Heart left ventricle (tissue), 16 donors: ENCODE measurements around the gene ERRFI1. TPM values are rescaled to one million over a fixed set of nuclear protein-coding genes. Genes with fewer than 3 reads are reported as not detected.

Source experiments
- ATAC-seq, 4 donors: fragments of 200-7000 bp; cut with Tn5 transposase; one replicate each; pipeline ENCODE4 v1.9.1; 2020 to 2022; ENCODE audit warnings: moderate library complexity in 4 of 4, mild to moderate bottlenecking in 3 of 4, moderate number of reproducible peaks in 1 of 4
- DNase-seq, 5 donors: peaks; one replicate each; pipeline ENCODE4 v3.0.0-alpha.2; 2020
- H3K27ac ChIP-seq, 12 donors: fragments of 200-600 bp; sonication (generic) in 4 of 12; one replicate each; pipeline versions ENCODE4 v1.5.0 to v1.8.0; 2016 to 2022; ENCODE audit warnings: mild to moderate bottlenecking in 2 of 12
- H3K27me3 ChIP-seq, 9 donors: fragments of 200-600 bp; sonication (generic) in 2 of 9; one replicate each; pipeline versions ENCODE4 v1.5.1 to v1.8.0; 2016 to 2022; ENCODE audit warnings: mild to moderate bottlenecking in 3 of 9
- H3K36me3 ChIP-seq, 9 donors: fragments of 200-600 bp; sonication (generic) in 2 of 9; one replicate each; pipeline versions ENCODE4 v1.5.0 to v1.8.0; 2018 to 2022; ENCODE audit warnings: mild to moderate bottlenecking in 2 of 9
- H3K4me1 ChIP-seq, 12 donors: fragments of 200-600 bp; sonication (generic) in 4 of 12; one replicate each; pipeline versions ENCODE4 v1.5.0 to v1.8.0; 2016 to 2022; ENCODE audit warnings: mild to moderate bottlenecking in 3 of 12
- H3K4me3 ChIP-seq, 12 donors: fragments of 200-600 bp; sonication (generic) in 4 of 12; one replicate each; pipeline versions ENCODE4 v1.5.0 to v1.8.0; 2017 to 2022; ENCODE audit warnings: mild to moderate bottlenecking in 9 of 12, moderate library complexity in 4 of 12
- H3K9me3 ChIP-seq, 12 donors: fragments of 200-600 bp; sonication (generic) in 4 of 12; one replicate each; pipeline versions ENCODE4 v1.5.0 to v1.8.0; 2016 to 2022; ENCODE audit warnings: mild to moderate bottlenecking in 1 of 12
- POLR2A ChIP-seq, 2 donors: fragments of 450-650 bp; IDR thresholded peaks; one replicate each; pipeline ENCODE4 v1.6.1; 2017; ENCODE audit warnings: antibody characterized with exemption in 2 of 2, mild to moderate bottlenecking in 2 of 2, moderate library complexity in 2 of 2
- WGBS, 4 donors: extraction: QIAGEN DNeasy Blood & Tissue Kit in 2 of 4; methylation state at CpG; one replicate each; pipeline versions ENCODE4 v1.1.5 to v1.1.7; 2013 to 2018; 5-methylcytosine and 5-hydroxymethylcytosine counted together
- intact Hi-C, 10 donors: fragments of 100-400 bp; cut with DNase I; formaldehyde crosslinking; loops; one replicate each; pipeline versions ENCODE4 v1.11.1 to v1.14.2; 2022
- polyA plus RNA-seq, 2 donors: library from polyadenylated mRNA; stranded (reverse); fragments of 200-250 nt; gene quantifications; one replicate each; pipeline ENCODE4 v1.2.3, GENCODE V29; 2013
- total RNA-seq, 9 donors: library from RNA; depleted of rRNA in 2 of 9; stranded (reverse); fragments of >200 nt in 2 of 9; fragmentation: NEBNext Ultra II Directional in 3 of 9; extraction: Animal tissue kit (Norgen Biotek cat#: 25700) in 3 of 9; gene quantifications; one replicate each; pipeline versions ENCODE4 v1.1.0 to v1.2.4, GENCODE V29; 2016 to 2023
- TF ChIP-seq, protein P1 (sequence below), 12 donors: fragments of 200-600 bp; sonication (generic) in 4 of 12; IDR thresholded peaks; one replicate each; pipeline versions ENCODE4 v1.5.0 to v1.8.0; 2018 to 2022; ENCODE audit warnings: antibody characterized with exemption in 12 of 12, mild to moderate bottlenecking in 5 of 12
- donor health status: ischemic (EF 13 %, LVEDD 7.1; RV severe dilation, severe dysfunction).
- donor health status: healthy with polysubstance abuse.
- donor health status: DM: no; HTN: yes; CAD: no.
- donor health status: DM: no; HTN: no; CAD: no.
- donor health status: ischemic (EF 25% LVEDD 6.9; RV normal size, moderate dysfunction).
- donor health status: ischemic (EF 25% LVEDD 5.7; RV mildly dilated, moderate dysfunction).
- donor health status: healthy.
- donor health status: DM: yes; HTN: yes; CAD: no.
- donor health status: ischemic (EF 35%, LVEDD 5.7; RV mildly dilated, moderate dysfunction).
- donor health status: nonischemic (EF 11% LVEDD 7.7; RV severe dilation, severe dysfunction).
- donor health status: DM: yes; HTN: yes; CAD: no.
- donor health status: PGD.
- donor health status: ischemic (EF 29% LVEDD 5.4; RV normal size, mild dysfunction).
- donor health status: nonischemic (EF 23%, LVEDD 6.1; RV moderate dilation, normal function).

The ERRFI1 gene
- total and polyA plus RNA-seq, 11 donors = 3.8 to 26.0 (median 12.0) TPM

DNA sequence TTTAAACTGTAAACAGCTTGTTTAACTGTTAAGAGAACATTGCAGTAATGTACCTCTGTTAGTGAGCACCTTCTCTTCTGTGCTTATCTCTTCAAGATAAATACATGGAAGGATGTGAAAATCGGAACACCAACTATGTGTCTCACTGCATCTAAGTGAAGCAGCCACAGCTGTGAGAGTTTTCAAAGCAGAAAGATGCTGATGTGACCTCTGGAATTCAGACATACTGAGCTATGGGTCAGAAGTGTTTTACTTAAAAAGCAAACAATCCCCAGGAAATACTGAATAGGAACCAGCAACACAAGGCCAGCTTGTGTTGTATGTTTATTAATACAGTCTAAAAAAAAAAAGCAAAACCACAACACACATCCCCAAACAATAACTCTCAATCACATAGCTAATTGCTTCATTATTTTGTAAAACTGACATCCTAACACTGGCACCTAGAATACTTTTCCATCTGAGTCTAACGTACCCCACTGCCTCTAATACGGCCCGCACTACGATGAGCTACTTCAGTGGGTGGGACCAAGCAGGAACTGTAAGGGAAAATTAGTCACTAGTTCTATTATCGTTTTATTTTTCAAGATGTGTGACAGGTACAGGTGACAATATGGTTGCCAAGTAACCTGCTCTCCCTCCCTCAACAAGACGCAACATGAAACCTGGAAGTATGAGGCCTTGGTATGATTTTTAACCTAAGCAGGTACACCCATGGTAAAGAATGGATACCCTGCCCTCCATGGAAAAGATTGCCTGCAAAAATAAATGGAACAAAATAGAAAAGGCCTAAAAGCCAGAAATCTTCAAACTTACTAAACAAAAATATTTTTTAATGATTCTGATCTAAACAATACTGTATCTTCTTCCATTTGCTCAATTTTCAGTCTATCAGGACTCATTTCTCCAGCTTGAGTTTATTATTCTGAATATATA is 13.9 kb downstream of the ERRFI1 start:
- H3K27me3 ChIP-seq = no peaks in the 10 kb centered on the region
- no peak for ATAC-seq
- no peak overlapping the region for H3K27ac ChIP-seq
- DNase-seq = no peak
- H3K4me3 ChIP-seq = no peak overlapping the region
- H3K9me3 ChIP-seq = no peaks in the 10 kb centered on the region
- H3K36me3 ChIP-seq = peaks cover 0 to 45% (median 29%) of the 10 kb centered on the region in 9 donors
- H3K4me1 ChIP-seq = peaks cover 0 to 29% (median 19%) of the 10 kb centered on the region in 12 donors
- TF ChIP-seq POLR2A (IDR thresholded peaks at IDR 0.05) = no peak
- 88 to 93% (median 90%) methylated on average over 7 of the region's 7 CpGs for WGBS, 4 donors
- intact Hi-C loops = loop anchor here in 3 of 10 donors (10.0 kb wide), 1 partner anchor 333 kb away; no protein-coding TSS in a partner anchor

DNA sequence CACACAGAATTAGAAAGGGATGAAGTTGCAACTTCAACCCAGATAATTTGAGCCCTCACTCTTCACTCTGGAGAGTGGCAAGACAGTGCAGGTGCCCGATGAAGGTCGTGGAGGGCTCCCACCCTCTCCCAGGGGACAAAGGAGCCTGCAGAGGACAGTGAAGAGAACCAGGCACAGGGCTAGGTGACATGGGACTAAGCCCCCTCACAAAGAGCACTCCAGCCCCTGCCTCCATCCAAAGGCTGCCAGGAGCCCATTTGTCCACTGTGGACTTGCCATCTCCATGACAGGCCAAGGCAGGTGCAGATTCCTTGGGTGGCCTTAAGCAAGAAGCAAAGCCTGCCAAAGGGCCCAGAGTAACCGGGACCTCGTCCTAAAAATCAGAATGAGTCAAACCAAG is 15.1 kb downstream of the ERRFI1 start:
- Histone ChIP-seq H3K4me3 (no peak overlapping the region), H3K9me3 (no peaks in the 10 kb centered on the region), H3K36me3 (peaks cover 0 to 45% (median 29%) of the 10 kb centered on the region in 9 donors), H3K4me1 (peaks cover 0 to 23% (median 10%) of the 10 kb centered on the region in 12 donors), H3K27me3 (no peaks in the 10 kb centered on the region), H3K27ac (no peak overlapping the region)
- whole genome bisulfite sequencing, 4 donors = 82 to 92% (median 86%) methylated on average over 4 of the region's 4 CpGs
- TF ChIP-seq, protein P1, sequence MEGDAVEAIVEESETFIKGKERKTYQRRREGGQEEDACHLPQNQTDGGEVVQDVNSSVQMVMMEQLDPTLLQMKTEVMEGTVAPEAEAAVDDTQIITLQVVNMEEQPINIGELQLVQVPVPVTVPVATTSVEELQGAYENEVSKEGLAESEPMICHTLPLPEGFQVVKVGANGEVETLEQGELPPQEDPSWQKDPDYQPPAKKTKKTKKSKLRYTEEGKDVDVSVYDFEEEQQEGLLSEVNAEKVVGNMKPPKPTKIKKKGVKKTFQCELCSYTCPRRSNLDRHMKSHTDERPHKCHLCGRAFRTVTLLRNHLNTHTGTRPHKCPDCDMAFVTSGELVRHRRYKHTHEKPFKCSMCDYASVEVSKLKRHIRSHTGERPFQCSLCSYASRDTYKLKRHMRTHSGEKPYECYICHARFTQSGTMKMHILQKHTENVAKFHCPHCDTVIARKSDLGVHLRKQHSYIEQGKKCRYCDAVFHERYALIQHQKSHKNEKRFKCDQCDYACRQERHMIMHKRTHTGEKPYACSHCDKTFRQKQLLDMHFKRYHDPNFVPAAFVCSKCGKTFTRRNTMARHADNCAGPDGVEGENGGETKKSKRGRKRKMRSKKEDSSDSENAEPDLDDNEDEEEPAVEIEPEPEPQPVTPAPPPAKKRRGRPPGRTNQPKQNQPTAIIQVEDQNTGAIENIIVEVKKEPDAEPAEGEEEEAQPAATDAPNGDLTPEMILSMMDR (IDR thresholded peaks at IDR 0.05) = no peak
- TF ChIP-seq POLR2A (IDR thresholded peaks at IDR 0.05) = no peak
- ATAC-seq (no peak), DNase-seq (no peak)
- intact Hi-C loops = loop anchor here in 3 of 10 donors (10.0 kb wide), 1 partner anchor 334 kb away; no protein-coding TSS in a partner anchor

DNA sequence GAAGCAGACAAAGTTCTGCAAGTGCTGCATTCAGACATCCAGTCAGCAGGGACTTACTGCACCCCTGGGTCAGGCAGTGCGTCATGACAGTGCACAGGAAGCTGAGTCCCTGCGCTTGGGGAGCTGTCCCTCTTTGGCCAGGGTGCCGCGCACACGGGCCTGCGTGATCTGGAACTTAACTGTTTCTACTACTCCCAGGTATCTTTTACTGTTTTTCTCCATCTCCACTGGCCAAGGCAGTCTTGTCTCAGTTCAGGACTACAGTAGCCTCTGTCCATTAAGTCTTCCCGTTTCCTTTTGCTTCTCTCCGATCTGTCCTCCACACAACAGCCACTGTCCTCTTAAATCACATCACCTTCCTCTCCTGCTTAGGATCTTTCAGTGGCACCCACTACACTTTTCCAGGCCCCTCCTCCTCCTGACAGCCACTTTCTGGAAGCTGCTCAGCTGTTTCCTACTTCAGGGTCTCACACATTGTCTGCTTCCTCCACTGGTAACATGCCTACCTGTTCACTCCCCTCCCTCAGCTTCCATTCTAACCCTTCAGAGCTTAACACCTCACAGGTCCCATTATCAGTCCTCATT is 15.9 kb downstream of the ERRFI1 start:
- Histone ChIP-seq H3K4me3 (no peak overlapping the region), H3K4me1 (peaks cover 2 to 23% (median 10%) of the 10 kb centered on the region in 12 donors), H3K27me3 (no peaks in the 10 kb centered on the region), H3K36me3 (peaks cover 0 to 45% (median 29%) of the 10 kb centered on the region in 9 donors), H3K27ac (no peak overlapping the region), H3K9me3 (no peaks in the 10 kb centered on the region)
- DNase-seq (peak in 2 of 5 donors; percentile 24 to 57), ATAC-seq (no peak)
- intact Hi-C loops = loop anchor here in 3 of 10 donors (10.0 kb wide), 1 partner anchor 335 kb away; no protein-coding TSS in a partner anchor
- no peak for TF ChIP-seq POLR2A (IDR thresholded peaks at IDR 0.05)
- TF ChIP-seq, protein P1 (IDR thresholded peaks at IDR 0.05) = no peak
- 78 to 85% (median 83%) methylated on average over 8 of the region's 8 CpGs for WGBS, 4 donors

DNA sequence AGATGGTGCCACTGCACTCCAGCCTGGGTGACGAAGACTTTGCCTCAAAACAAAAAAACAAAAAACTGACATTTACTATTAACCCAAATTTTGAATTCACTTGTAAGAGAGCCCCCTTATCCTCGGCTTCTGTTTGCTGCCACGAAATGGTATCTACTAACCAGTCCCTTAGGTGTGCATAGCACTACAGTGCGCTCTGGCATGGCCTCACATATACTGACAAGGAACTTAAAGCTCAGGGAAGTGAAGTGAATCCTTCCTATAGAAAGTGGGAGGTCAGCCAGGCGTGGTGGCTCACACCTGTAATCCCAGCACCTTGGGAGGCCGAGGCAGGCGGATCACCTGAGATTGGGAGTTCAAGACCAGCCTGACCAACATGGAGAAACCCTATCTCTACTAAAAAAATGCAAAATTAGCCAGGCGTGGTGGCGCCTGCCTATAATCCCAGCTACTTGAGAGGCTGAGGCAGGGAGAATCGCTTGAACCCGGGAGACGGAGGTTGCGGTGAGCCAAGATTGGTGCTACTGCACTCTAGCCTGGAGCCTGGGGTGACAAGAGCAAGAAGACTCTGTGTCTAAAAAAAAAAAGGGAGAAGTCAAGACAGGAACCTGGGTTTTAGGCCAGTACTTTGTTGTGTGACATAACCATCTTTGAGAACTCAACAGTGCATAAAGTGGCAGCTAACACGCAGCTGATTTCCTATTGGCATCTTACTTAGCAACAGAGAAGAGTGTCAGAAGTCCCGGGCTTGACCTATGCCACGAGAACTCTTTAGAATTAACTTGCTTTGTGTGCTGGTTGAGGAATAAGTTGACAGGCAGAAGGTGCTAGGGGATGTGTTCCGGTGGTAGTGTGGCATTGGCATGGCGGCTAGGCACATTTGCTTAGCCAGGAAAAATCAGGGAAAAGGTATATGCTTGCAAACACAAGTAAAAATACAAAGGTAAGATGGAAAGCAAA is 16.8 kb downstream of the ERRFI1 start:
- no peaks in the 10 kb centered on the region for H3K9me3 ChIP-seq
- peaks cover 0 to 39% (median 26%) of the 10 kb centered on the region in 9 donors for H3K36me3 ChIP-seq
- intact Hi-C loops = loop anchor here in 3 of 10 donors (10.0 kb wide), 1 partner anchor 335 kb away; no protein-coding TSS in a partner anchor
- H3K27ac ChIP-seq = no peak overlapping the region
- DNase-seq (no peak), ATAC-seq (no peak)
- H3K27me3 ChIP-seq = no peaks in the 10 kb centered on the region
- H3K4me1 ChIP-seq = peaks cover 2 to 23% (median 15%) of the 10 kb centered on the region in 12 donors
- no peak overlapping the region for H3K4me3 ChIP-seq
- no peak for TF ChIP-seq POLR2A (IDR thresholded peaks at IDR 0.05)
- WGBS, 4 donors = 95 to 97% (median 96%) methylated on average over 18 of the region's 18 CpGs
